A549 treated with AZD9567 at 1 μM for 4 hours (cell line): ENCODE results near the gene CTRB1. TPM values are rescaled to one million over a fixed set of nuclear protein-coding genes. Genes with fewer than 3 reads are reported as not detected.

Source experiments
- total RNA-seq: library from RNA; stranded (reverse); fragments of 200-300 nt; extraction: Qiagen RNA extraction; gene quantifications from 5 replicates; pipeline ENCODE4 v1.2.3, GENCODE V29; 2022; ENCODE audit not compliant: insufficient read depth

The CTRB1 gene
- total RNA-seq: not detected in 5 replicates

GRCh38 chr16:75218256-75219076 lies at the start of gene CTRB1:
Gene CTRB1 (plus strand): TSS chr16:75218988. CDS start chr16:75219008, 20 bp downstream.

GRCh38 chr16:75206749-75207451 lies 11.9 kb upstream of the CTRB1 start, which contains the start of gene CTRB2:
Gene CTRB2 (minus strand): TSS chr16:75207161. CDS start chr16:75207141, 20 bp downstream.

GRCh38 chr16:75251280-75252048 lies 32.7 kb downstream of the CTRB1 start, which contains the start of gene BCAR1:
Gene BCAR1 (minus strand): TSS chr16:75251624. CDS start chr16:75251482, 142 bp downstream.

Other genes starting within 250 kb of the CTRB1 start
- 27.3 to 52.9 TPM (median 30.1 TPM) in 5 replicates for gene WDR59, start 233.9 kb upstream of the CTRB1 start, total RNA-seq
- 19.3 to 21.4 TPM (median 19.8 TPM) in 5 replicates for gene ZNRF1, start 220.0 kb upstream of the CTRB1 start, total RNA-seq
- 0.63 to 1.4 TPM (median 0.85 TPM) in 5 replicates for gene LDHD, start 102.2 kb upstream of the CTRB1 start, total RNA-seq
- gene ZFP1, start 70.5 kb upstream of the CTRB1 start, total RNA-seq: 10.9 to 19.2 TPM (median 12.1 TPM) in 5 replicates
- gene CTRB2, start 11.8 kb upstream of the CTRB1 start, total RNA-seq: 0.21 TPM in 1 of 5 replicates, not detected in the others
- 83.2 to 112 TPM (median 109 TPM) in 5 replicates for gene BCAR1, start 32.6 kb downstream of the CTRB1 start, total RNA-seq
- gene CFDP1, start 214.5 kb downstream of the CTRB1 start, total RNA-seq: 53.9 to 76.5 TPM (median 61.0 TPM) in 5 replicates
- 15.2 to 18.3 TPM (median 16.9 TPM) in 5 replicates for gene TMEM170A, start 245.7 kb downstream of the CTRB1 start, total RNA-seq